HL-60/S4 treated with retinoic acid at 250 ng/mL for 4 days and 3 days (cell line): Measurements from ENCODE around the gene TNC.

Experiments used
- in situ Hi-C: fragments of 300-500 bp; cut with MboI; formaldehyde crosslinking; loops from 2 replicates; pipeline ENCODE4 v1.7.0; 2022; ENCODE audit warnings: low sequenced_read_pairs

The TNC gene

DNA sequence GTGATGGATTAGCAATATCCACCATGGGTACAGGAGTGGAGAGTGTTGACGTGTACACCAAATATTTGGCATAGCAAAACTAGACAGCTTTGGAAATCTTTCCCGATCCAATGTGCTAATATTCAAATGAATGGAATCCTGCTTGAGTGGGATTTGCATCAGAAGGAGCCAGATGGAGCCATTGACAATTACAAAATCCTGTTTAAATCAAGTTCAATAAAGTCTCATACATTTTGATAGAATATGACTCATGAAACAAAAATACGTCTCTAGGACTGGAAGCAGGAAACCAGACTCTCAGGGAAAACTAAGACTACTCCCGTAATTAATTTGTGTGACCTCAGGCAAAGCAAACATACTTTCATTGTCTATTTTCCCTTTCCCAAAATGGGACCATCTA, 13.0 kb downstream of the TNC start:
- in situ Hi-C loops: no loop called here

DNA sequence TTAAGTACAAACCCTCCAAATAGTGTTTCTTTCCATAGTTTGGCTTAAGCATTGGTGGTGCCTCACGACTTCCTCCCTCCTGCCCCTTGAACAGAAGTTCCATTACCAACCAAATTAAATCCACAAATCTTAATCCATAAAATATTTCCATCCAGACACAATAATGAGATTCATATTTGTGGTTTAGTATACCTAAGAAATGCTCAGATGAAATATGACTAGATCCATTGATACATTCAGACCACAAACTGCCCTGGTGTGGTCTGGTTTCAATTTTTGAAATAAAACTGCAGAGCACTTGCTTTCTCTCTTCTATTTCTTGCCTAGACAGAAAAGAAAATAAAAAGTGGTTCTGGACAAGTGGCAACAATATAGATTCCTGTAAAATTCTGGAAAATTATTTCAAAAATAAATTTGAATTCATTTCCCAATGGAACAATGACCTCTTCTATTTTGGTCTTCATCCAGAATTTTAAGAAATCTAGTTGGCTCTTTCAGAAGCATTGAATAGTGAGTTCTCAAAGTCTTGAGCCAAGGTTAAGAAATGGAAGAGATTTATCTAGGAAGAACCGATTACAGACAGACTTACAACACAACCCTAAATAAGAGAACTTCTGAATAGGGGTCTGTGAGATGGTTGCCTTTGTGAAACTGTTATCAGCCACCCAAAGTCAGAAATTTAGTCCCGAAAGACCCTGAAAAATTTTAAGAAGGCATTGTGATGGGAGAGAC, 14.0 kb downstream of the TNC start:
- in situ Hi-C loops: no loop called here

DNA sequence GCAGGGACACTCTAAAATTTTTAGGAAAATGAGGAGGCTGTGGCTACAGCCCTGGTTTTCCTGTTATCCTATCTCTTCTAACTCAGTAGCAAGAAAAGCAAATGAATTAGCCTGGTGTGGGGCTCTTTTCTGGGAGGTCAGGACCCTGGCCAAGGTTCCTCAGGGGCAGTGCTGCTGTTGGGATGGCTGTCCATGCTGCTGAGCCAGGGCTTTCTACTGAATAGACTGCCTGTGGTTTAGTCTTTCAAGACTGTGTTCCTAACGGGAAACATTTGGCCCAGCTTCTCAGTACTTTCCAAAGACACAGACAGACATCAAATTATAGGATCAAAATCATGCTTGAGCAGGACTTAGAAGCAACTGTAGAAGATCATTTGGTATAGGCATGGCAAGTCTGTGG, 18.1 kb downstream of the TNC start:
- in situ Hi-C loops: no loop called here

DNA sequence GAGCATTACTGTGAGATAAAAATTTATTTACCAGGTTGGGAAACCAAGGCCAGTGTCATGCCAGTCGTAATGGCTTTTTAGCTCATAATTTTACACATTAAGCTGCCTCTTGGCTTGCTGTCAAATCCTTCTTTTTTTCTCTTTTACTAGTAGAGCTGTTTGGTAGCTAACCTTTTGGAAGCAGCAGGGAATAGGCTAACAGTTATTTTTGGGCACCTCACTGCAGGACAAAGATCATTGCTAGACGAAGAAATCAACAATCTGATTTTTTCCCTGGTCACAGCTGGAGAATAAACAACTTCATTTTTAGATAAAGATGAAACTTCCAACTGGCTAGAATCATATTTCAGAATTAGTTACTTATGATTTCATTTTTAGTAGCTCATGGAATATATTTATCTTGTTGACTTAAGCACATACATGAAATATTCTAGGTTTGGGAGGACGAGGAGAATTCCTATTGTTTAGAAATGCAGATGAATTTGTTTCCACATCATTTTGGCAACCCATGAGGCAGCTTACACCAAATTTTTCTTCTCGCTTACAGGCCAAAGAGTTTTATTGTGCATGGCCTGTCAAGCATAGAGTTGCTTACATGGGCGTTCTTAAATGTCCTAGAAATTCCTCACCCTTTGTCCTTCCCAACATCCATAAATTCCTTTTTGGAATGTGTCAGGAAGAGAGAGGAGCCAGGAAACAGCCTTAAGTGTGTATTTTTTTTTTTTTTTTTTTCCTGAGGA, 19.6 kb downstream of the TNC start:
- in situ Hi-C loops: no loop called here

DNA sequence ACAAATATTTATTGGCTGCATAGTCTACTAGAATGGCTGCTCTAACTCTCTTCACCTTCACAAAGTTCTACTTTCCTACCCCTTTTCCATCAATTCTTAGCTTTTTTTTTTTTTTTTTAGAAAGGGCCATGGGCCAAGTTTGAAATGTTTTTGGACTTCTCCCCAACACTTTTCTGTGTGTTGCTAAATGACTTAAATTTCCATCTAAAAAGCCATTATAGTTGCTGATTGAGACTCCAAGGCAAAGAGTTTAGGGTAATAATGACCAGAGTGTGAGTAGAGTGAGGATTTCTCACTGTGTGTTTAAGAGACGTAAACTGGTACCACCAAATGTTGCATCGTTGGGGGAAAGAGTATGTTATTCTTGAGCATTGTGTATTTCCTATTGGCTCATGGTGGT, 24.4 kb downstream of the TNC start:
- in situ Hi-C loops: no loop called here

DNA sequence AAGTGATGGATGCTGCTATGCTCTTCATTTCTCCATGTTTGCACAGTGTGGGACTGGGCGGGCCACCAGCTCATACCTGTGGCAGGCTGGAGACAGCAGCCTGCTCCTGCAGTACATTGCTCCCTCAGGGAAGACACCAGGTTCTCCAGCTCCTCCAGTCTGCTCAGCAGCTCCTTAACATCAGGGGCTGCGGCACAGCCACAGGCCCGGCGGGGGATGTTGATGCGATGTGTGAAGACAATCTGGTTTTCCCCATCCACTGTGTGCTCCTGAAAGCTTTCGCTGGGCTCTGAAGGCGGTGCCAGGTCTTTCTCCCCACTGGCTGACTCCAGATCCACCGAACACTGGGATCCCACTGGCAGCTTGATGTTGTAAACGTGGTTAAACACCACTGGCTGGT, 27.5 kb downstream of the TNC start:
- in situ Hi-C loops: no loop called here

GRCh38 chr9:115088860-115089259, 29.1 kb downstream of the TNC start:
- in situ Hi-C loops: no loop called here

DNA sequence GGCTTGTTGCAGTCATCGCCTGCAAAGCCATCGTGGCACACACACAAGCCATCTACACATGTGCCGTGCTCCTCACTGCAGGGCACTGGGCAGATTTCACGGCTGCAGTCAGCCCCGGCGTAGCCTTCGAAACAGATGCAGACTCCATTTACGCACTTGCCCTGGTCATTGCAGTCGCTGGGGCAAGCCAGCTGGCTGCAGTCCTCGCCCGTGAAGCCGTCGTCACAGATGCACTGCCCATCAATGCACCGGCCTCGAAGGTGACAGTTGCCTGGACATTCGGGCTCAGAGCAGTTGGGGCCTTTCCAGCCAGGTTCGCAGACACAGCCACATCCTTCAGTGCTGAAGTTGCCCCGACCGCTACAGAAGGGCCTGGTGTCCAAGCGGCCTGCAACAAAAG, 31.1 kb downstream of the TNC start:
- in situ Hi-C loops: no loop called here

DNA sequence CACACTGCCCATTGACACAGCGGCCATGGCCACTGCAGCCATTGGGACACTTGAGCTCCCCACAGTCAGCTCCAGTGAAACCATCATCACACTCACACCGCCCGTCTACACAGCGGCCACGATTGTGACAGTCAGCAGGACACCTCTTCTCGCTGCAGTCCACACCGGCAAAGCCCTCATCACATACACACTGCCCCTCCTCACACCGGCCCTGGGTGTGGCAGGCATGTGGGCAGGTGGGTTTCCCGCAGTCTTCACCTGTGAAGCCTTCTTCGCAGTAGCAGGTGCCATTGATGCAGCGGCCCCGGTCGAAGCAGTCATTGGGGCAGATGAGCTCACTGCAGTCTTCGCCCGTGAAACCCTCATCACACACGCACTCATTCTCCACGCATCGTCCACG, 31.5 kb downstream of the TNC start:
- in situ Hi-C loops: no loop called here

DNA sequence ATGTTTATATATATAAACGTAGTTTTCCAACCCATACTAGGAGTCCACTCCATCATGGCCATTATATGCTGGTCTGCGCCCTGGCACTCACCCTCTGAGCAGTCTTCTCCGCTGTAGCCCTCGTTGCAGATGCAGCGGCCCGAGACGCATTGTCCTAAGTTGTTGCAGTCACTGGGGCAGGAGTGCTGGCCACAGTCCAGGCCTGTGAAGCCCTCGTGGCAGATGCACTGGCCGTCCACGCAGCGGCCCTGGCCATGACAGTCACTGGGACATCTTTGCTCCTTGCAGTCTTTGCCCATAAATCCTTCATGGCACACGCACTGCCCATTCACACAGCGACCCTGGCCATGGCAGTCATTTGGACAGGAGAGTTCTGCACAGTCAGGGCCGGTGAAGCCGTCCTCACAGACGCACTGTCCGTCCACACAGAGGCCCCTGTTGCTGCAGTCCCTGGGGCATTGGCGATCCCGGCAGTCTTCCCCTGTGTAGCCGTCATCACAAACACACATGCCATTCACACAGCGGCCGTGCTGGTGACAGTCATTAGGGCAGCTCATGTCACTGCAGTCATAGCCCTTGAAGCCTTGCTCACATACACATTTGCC, 32.1 kb downstream of the TNC start:
- in situ Hi-C loops: no loop called here

DNA sequence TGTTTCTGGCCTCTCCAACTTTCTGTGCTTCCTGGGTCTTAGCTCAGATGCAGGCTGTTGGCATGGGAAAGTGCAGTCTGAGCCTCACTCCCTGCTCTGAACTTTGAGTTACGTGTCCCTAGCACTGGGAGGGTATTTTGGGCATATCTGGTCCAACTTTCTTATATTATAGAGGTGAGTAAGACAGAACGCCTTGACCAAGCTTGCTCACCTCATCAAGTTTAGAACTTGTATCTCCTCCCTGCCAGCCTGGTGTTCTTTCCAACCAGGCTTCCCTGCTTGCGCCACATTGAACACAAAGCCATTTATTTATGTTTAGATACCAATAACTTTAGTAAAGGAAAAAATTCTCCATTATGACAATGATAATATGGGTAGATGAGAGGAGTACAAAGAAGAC, 33.2 kb downstream of the TNC start:
- in situ Hi-C loops: no loop called here

- in situ Hi-C loops: no loop called here
These were observed 33.8 kb downstream of the TNC start for GRCh38 chr9:115084157-115084556.

DNA sequence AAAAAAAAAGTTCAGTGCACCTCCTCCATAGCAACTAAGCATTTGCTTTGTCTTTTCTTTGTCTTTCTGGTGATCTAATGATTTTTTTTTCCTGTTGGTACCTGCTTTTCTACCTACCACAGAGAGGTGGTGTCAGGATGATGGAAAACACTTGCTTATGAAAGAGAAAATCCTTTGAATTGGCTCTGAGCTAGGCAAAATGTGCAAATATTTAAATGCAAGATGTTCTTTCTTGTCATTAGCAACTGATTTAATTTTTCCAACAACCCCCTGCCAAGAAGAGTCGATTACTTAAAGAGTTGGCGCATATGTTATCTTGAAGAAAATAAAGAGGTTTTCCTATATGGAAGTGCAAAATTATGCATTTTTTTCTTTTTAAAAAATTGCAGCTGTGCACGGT, 37.7 kb downstream of the TNC start:
- in situ Hi-C loops: no loop called here

- in situ Hi-C loops: no loop called here
These were observed 38.8 kb downstream of the TNC start for GRCh38 chr9:115079156-115079555.

GRCh38 chr9:115073456-115073855, 44.5 kb downstream of the TNC start:
- in situ Hi-C loops: no loop called here

DNA sequence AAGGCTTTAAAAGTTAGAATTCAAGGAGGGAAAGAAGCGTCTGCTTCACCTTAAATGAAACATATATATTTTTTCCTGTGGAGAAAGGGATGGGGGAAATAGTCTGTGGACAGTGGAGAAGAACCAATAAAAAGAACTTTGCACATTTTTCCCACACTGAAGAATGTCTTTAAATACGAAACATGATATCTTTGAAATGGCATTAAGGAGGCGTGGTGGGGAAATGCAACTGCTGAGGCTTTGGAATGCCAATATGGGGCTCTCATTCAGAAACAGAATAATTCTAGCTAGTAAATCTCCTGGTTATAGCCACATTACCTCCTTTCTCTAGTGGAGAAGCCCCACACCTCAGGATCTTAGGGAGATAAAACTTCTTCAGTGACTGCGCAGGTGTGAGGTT, 46.8 kb downstream of the TNC start:
- in situ Hi-C loops: no loop called here

GRCh38 chr9:115069771-115070170, 48.2 kb downstream of the TNC start:
- in situ Hi-C loops: no loop called here

DNA sequence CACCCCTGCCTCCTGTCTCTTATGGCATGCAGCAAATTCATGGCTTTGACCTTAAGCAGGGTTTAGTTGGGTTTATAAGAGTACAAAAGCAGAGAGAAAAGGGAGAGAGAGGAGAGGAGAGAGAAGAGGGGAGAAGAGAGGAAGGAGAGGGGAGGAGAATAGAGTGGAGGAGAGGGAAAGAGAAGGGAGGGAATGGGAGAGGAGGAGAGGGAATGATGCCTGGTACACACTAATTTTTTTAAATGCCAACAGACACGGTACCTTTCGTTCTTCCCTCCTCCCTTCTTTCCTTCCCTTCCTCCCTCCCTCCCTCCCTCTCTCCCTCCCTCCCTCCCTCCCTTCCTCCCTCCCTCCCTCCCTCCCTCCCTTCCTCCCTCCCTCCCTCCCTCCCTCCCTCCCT, 48.7 kb downstream of the TNC start:
- in situ Hi-C loops: no loop called here

- in situ Hi-C loops: no loop called here
These were observed 49.9 kb downstream of the TNC start for GRCh38 chr9:115068031-115068430.

DNA sequence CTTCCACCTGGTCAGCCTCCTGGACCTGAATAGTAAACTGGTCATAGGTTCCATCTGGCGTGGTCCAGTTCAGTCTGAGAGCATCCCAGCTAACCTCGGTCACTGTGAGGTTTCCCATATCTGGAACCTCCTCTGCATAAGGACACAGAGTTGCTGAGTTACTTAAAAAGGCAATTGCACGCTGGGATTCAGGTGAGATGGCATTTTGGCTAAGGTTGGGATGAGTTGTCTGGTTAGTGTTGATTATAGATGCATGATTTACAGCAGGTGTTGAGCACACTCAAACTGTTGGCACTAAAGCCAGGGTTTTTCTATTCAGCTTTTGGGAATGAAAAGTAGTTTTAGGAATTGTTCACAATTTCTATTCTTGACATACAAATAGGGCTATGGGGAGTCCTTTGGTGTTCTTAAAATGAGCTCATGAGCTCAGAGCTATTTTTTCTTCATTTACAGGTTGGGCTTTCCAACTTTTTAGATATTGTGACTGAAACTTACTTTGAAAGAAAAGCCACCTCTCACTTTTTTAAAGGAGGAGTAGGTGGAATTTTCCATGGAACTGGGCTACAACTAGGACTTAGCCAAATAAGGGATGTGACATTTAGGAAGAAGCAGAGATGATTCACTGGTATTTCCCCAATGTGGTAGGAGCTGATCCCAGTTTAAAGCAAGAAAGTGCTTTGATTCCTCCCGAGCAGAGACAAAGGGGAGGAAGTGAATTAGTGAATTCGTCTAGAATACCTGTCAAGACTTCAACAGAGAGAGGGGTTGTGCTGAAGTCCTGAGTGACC, 54.7 kb downstream of the TNC start:
- in situ Hi-C loops: no loop called here

DNA sequence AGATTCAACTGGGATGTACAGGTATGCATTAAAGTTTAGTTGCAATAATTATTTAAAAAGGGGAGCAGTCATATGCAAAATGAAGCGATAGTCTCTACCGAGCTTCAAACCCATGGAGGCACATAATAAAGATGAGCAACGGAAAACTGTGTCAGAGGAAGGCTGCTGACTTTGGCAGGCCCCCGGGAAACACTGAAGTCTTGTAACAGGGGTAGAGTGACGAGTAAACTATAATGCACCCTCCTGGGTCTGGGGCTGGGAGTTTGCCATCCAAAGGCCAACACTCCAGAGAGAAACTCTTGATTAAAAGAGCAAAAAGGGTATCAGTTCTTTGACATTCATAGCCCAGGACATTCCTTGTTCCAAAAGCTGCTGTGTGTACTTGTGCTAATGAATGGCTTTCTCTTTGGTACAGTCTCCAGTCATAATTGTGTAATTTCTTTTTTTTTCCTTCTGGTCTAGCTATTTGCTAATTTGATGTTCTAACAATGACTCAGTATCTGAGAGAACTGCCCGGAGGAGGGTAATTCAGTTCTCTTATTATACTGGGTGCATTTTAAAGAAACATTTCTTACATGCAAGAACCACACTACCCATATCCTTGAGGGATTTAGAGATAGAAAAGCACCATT, 59.2 kb downstream of the TNC start:
- in situ Hi-C loops: no loop called here
